NCI-H1930 (cell line): ENCODE results near the gene CMTM1.

Experiments used
- DNase-seq, 2 experiments: peaks; one replicate each; lab custom pipeline; 2025; lab: John Stamatoyannopoulos, UW

Gene CMTM1, protein sequence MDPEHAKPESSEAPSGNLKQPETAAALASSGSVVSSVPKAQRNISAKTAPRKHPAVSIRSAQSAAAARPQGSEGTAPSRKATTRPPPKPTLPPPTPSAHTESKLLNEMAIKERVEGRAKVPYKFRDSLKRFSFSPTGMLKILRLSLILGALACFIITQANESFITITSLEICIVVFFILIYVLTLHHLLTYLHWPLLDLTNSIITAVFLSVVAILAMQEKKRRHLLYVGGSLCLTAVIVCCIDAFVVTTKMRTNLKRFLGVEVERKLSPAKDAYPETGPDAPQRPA

DNA sequence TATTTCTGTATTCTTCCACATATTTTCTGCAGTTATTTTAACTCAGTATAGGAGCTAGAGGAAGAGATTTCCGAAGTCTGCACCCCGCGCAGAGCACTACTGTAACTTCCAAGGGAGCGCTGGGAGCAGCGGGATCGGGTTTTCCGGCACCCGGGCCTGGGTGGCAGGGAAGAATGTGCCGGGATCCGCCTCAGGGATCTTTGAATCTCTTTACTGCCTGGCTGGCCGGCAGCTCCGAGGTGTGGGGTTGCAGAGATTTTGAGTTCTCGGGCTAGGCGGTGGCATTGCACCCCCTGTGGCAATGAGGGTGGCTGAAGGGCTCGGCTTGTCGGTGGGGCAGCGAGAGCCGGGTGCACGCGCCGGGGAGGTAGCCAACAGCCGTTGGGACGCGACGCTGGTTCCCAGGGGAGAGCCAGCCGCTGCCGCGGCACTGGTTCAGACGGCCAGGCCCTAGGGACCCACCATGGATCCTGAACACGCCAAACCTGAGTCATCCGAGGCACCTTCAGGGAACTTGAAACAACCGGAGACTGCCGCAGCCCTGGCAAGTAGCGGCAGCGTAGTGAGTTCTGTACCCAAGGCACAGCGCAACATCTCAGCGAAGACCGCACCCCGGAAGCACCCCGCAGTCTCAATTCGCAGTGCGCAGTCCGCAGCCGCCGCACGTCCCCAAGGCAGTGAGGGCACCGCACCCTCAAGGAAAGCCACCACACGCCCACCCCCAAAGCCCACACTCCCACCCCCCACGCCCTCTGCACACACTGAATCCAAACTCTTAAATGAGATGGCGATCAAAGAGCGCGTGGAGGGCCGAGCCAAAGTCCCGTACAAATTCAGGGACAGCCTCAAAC lies at the start of gene CMTM1:
Gene CMTM1, plus strand, starts transcription at position 389 of the 851 bp plus-strand sequence. Its CDS starts 75 bp downstream, at position 464.
- no peak for DNase-seq

DNA sequence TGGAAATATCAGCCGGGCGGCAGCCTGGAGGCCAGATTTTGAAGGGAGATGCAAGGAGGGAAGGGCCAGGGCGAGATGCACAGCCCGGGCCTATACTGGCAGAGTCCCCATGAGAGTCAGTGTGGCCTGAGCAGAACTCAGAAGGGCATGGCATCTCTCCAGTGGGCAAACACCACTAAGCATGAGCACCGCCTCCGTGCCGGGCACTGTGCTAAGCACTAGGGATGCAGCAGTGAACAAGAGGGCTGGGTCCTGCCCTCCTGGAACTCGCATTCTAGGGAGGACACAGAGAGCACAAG lies 49.8 kb upstream of the CMTM1 start:
- DNase-seq: no peak

DNA sequence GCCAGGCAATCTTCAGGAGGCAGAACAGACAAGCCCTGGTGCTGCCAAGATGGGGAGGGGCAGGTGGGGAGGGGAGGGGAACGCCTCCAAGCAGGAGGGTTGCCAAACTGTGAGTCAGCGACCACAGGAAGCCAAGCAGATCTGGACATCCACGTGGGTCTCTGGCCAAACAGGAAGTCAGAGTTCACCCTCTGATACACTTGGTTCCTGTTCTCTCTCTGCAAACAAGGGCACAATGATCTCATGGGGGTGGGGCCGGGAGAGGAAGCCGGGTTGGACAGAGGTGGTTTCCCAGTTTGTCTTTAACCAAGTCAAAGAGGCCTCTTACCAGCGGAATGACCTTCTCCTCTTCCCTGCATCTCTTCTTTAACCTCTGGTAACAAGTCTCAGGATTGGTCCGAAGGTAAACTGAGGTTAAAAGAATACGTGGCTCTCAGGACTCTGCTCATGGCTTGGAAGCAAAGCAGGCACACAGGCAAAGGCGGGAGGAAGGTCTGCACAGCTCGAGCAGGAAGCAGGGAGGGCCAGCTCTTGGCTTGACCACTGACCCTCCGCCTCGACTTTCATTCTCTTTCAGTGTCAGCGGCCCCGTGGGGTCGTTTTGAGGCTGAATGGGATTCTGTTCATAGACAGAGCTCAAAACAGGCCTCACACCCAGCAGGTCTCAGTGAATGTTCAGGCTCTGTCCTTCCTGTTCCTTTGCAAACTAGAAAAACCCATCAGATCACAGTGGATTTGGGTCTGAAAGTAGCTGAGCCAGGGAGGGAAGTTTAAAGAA lies 49.2 kb upstream of the CMTM1 start:
- DNase-seq: no peak

DNA sequence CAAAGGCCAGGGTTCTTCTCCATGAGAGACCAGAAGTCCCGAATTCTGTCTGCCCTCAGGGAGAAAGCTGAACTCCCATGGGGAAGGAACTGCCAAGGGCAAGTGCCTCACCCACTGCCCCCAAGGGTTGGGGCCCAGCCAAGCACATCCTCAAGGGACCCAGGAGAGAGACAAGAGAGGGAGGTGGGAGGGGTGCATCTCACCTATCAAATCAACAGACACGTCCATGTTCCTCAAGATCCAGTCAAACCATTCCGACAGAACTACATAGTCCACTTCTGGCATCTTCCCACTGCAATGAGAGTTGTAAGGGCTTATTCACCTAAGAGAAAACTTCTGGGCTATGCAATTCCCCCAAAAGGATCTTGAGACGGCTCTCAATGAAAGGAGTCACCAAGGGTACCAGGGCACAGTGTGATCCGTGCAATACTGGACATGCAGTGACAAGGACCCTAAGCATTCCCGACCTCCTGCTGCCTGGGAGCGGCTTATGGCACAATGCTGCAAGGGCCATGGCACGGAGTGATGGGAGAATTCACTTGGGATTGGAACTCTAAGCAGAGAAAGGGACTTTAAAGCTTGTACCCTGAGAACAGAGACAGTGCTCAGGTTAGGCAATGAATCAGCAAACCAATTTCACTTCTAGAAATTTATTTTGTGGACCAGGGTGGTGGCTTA lies 48.5 kb upstream of the CMTM1 start:
- DNase-seq: no peak

DNA sequence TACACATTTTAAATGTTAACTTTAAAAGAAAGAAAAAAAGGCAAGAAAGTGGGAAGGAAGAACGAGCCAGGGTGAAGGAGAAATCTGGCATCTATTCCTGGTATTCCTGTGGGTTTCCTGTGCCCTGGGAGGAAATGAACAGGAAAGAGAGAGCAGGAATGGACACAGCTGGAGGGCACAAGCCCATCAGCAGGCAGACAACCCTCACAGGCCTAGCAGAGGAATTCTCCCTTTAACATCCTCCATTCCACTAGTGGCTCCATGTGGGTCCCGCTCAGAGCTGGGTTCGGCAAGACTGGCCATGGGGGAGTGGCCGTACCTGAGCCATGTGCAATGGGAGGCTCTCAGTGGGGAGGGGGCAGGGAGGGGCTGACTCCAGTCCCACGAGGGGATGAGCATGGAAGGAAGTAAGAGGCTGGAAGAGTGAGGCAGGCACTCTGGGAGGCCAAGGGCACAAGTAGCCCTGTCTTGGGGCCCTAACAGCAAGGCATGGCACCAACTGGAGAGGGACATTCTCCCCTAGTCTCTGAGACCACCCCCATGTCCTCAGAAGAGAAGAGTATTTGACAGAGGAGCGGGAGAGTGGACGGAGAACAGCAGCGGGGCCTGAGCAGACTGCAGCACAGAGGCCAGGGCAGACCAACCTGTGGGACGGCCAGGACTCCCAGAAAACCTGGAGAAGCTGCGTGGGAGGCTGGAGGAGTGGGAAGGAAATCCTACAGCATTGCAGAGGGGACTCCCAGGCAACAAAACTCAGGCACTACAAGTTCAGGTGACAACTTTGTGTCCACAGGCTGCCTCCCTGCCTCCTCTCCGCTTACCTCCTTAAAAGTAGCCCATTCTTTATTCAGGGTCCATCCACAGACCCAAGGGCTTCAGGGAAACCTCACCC lies 46.5 kb upstream of the CMTM1 start:
- DNase-seq: no peak

DNA sequence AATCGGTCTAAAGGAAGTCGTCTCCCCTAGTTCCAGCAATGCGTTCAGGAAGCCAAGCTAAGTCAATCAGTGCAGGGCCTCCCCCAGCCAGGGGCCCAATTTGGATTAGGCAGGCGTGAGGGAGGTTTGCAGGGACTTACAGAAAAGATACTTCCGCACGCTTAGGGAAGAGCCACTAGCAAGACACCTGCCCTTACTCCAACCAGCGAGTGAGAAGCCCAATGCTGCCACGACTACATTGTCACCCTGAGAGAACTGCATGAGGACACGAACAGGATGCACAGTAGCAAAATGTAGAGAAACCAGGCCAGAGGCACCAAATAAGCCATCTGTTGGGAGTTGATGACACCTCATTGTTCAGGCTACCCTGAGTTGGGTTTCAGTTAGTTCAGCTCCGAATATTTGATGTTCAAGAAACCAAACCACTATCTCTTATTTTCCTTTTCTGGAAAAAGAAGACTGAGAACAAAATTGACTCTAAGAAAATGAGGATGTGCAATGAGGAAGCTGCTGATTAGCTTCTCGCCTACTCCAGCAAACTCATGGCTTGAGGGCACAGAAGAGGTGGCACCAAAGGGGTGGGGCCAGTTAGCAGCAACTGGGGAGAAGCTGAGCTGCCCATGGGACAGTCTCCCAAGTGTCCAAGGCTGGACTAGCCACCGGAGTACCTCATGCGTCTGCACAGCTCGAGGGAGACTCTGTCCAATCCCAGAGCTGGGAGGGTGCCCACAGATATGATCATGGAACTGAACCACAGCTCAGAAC lies 45.7 kb upstream of the CMTM1 start:
- DNase-seq: no peak

DNA sequence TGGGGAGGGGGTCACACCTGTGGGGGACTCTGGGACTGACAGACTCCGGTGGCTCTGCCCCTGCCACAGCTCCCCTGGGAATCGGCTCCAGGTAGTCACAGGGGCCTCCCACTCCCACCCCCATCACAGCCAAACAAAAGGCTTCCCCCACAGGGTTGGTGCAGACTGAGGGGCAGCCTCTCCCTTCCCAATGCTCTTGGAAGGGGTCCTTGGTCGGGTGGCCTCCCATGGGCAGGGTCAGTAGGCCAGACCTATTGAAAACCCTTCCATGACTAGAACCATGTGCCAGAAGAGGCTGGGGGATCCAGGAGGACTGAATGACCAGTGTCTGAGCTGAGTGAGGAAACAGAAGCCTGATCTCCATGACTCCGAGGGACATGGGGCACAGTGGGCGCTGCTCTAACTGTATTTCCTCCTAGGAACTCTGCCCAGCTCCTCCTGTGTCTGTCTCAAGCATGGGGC lies 45.0 kb upstream of the CMTM1 start:
- no peak for DNase-seq

DNA sequence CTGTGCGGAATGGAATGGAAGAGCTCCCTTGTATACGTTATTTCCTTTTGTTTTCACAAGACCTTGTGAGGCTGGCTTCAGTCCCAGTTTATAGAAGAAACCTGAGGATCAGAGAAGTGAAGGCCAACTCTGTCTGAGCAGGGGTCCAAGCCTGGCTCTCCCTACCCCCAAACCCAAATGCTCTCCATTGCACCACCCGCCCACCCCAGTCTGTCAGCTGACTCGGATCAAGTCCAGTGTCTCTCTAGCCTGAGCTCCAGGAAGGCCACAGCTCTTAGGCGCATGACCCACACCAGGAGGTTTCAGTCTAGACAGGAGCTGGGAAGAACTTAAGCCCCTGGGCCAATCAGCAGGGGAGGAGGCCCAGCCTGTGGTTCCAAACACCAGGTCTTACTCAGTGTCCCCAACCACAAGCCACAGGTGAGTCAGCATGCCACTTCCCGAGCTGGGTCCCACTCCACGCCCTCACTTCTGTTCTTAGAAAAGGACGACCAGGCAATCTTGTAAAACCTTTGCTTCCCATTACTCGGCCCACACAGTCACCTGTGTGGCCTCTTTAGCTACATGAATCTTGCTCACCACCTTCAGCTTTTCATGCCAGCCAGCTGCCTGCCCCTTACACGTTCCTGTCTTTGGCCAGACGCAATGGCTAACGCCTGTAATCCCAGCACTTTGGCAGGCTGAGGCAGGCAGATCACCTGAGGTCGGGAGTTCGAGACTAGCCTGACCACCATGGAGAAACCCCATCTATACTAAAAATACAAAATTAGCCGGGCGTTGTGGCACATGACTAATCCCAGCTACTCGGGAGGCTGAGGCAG lies 44.1 kb upstream of the CMTM1 start:
- DNase-seq: no peak

DNA sequence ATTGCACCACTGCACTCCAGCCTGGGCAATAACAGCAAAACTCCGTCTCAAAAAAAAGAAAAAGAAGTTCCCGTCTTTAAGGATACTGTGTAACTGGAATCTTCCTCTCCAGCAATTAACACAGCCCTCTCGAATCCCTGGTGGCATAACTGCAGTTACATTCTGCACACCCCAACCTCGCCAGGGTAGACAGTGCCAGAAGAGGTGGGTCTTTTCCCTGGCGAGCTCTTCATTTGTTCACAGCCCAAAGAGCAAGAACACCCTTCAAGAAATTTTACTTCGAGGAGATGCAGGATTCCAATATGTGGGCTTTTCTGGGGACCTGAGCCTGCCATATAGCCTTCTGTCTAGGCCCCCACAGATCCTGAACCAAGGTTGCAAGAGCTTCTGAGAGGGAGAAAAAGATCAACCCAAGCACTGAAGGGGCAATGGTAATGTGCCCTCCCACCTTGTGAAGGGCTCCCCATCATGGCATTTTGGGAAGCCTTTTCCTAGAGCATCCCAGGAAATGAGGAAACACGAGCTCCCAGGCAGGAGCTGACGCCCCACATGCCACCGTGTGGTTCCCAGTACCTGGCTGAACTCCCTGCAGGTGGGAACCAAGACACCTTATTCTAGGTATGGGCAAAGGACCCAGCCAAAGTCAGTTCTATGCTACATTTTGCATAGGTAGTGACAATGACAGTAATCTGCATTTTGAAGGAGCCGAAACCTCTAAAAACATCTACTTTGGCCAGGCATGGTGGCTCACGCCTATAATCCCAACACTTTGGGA lies 43.2 kb upstream of the CMTM1 start:
- DNase-seq: no peak

DNA sequence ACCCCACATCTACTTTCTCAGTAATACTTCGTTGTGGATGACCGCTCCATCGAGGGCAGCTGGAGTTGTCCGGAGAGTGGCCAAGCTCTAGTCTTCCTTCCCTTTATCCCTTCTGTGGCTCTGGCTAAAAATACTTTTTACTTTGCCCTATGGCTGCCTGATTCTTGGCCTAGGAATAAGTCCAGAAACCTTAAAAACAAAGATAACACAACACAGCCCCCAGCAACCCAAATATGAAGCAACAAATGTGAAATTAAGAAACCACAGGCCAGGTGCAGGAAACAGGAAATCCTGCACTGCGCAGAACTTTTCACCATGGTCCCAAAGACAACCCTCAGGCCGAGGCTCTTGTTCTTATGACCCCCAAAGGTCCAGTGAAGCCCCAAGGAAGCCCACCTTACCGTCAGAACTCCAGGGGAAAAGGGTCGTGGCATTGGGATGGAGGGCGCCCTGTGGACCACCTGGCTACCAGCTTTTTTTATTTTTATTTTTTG lies 42.3 kb upstream of the CMTM1 start:
- DNase-seq: no peak

DNA sequence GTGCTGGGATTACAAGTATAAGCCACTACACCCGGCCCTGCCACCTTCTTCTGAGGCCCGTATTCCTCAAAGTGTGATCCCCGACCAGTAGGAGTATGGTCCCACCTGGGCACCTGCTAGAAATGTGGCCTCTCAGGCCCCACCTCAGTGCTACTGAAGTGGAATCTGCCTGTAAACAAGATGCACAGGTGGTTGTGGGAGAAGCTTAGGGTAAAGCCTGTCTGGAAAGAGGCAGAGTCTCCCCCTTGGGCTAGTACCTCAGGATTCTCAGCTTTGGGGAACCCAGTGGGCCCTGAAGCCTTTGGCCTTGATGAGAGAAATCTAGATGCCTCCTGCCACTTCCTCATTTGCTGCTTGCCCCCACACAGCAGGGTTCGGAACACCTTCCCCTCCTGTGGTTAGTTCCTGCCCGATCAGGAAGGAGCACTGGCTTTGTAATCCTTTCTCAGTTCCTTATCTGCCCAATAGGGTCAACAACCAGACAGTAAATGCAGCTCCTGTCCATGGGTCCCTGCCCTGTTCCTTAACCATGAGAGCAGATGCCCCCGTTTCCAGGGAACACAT lies 41.6 kb upstream of the CMTM1 start:
- DNase-seq: no peak

DNA sequence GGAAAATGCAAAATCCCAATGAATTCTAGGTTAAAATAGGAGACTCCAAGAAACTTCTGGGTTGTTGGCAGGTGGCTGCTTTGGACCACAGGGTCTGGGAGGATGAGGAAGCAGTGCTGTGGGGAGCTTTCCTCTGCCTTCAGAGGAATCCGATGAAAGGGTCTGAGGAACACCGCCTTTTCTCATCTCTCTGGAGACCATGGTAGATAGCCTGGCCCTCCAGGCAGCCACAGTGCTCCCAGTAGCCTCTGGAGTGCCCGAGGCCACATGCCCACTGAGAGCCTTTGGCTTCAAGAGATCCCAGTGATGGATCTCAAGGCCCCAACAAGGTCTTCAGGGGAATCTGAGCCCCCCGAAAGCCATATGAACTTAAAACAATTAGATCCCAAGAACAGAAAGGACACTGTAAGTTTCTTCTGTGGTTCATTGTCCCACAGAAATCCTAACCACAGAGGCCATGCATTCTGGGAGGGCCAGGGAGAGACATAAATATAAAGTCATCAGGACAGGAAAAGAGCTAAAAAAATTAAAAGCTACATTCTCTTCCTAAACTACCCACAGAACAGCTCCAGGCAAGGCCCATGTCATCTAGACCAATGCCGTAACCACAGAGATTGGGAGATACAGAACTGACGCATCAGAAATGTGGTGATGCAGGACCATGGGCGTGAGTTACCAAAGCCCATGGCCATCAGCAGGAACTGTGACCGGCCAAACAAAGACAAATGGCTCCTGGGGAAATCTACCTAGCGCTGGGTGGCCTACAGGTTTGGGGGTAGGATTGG lies 40.7 kb upstream of the CMTM1 start:
- DNase-seq: no peak

DNA sequence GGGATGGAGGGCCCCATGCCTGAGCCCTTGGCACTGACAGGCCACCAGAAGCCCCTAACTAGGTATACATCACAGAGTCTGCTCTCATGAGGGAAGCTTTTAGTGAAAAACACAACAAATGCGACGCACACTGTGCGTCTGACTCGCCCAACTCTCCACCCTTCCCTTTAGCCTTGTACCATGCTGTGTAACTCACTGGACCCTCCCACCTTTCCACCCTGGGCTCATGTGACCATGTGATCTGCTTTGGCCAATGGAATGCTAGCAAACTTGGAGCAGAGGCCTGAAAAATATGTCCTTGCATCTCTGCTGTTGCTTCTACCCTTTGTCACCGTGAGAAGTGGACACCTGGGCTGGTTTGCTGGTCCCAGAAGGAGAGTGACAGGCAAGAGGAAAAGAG lies 37.9 kb upstream of the CMTM1 start:
- no peak for DNase-seq

DNA sequence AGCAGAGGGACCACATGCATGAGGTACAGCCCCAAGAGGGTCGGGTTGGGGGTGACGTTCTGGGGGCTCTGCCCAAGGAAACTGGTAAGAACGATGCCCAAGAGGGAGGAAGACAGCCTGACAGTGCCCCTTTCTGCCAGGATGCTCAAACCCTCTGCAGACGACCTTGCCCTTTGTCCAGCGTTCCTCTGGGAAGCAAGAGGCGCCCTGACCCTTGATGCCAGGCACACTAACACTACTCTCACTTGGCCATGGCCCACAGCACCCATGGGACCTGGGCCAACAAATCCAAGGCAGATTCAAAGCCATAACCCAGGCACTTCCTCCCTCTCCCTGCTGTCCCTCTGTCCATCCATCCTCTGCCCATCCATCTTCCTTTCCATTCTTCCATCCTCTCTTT lies 36.8 kb upstream of the CMTM1 start:
- DNase-seq: no peak

DNA sequence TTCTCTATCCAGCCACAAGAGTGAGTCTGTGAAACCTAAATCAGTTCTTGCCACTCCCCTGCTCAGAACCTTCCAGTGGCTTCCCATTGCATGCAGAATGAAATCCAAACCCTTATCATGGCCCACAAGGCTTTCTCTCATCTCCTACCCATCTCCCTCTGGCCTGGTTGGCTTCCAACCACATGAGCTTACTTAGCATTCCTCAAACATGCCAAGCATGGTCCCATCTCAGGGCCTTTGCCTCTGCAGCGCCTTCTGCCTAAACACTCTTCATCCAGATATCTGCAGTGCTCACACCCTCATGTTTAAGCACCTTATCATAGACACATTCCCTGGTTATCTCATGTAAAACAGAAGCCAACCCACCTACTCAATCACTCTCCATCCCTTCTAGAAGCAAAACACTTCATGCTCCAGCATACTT lies 31.9 kb upstream of the CMTM1 start:
- DNase-seq: no peak

DNA sequence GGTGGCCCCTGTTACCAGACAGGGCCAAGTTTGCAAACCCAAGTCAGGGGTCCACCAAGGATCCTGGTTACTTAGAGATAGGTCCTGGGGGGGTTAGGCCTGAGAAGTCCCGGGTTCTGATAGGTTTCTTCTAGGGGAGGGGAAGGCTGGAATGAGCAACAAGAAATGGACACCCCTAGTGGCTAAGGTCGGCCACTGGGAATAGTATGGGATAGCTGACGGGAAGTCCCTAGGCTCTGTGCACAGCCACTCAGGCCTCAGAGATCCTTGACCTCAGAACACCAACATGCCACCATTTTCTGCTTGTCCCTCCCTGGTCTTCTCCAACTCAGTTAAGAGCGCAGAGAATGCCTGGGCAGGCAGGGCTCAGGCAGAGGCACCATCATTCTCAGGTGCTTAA lies 29.7 kb upstream of the CMTM1 start:
- no peak for DNase-seq

DNA sequence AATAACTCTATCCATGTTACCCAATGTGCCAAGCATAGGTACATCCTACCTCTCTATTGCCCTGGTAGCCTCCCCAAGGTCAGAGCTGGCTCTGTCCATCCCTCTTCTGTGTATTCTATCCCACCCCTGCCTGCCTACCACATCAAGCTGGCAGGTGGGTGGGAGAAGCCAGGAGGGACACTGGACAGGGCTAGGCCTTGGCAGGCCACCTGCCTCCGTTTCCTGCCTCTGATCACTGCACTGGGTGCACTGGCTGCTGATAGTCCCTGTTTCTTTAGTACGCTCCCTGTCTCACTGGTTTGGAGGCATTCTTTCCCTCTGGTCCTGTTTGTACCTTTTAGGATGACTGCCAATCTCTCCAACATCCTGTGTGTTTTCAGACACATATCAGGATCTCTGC lies 29.0 kb upstream of the CMTM1 start:
- no peak for DNase-seq
